ENCODE measurements around the gene QTRT2. TPM values are rescaled to one million over a fixed set of nuclear protein-coding genes. Genes with fewer than 3 reads are reported as not detected.

QTRT2 gene
- total RNA-seq, 4 donors from 2014 or later: 18.5 to 33.3 (median 21.6) TPM

GRCh38 chr3:114132500-114132899 lies 76.0 kb downstream of the QTRT2 start:
- DNase-seq: no peak
- TF ChIP-seq CTCF (IDR thresholded peaks at IDR 0.05): no peak
- TF ChIP-seq POLR2A (IDR thresholded peaks at IDR 0.05): no peak
- Histone ChIP-seq H3K36me3 (no peaks in the 10 kb centered on the region), H3K9me3 (no peaks in the 10 kb centered on the region), H3K4me1 (no peaks in the 10 kb centered on the region), H3K27me3 (no peaks in the 10 kb centered on the region), H3K4me3 (replicated peaks in 1 of 3) (no peak overlapping the region), H3K27ac (no peak overlapping the region)
- intact Hi-C loops (cut with DNase I): no loop called here
- 97 to 98% methylated on average over 3 of the region's 3 CpGs for WGBS, 2 donors

GRCh38 chr3:114133947-114134346 lies 77.4 kb downstream of the QTRT2 start:
- 94 to 96% methylated on average over 3 of the region's 3 CpGs for WGBS, 2 donors
- DNase-seq: no peak
- TF ChIP-seq CTCF (IDR thresholded peaks at IDR 0.05) (no peak), POLR2A (IDR thresholded peaks at IDR 0.05) (no peak)
- H3K27ac ChIP-seq: no peak overlapping the region
- H3K27me3 ChIP-seq: no peaks in the 10 kb centered on the region
- no peaks in the 10 kb centered on the region for H3K4me1 ChIP-seq
- no peaks in the 10 kb centered on the region for H3K36me3 ChIP-seq
- H3K4me3 ChIP-seq (replicated peaks in 1 of 3): no peak overlapping the region
- intact Hi-C loops (cut with DNase I): no loop called here
- no peaks in the 10 kb centered on the region for H3K9me3 ChIP-seq

Other genes starting within 250 kb of the QTRT2 start
- gene GRAMD1C, start 217.9 kb upstream of the QTRT2 start, total RNA-seq: 10 to 100 TPM in 2 of 4 donors, 1 to 10 TPM in 2; 5.8 to 20.2 (median 9.1) TPM
- 10 to 100 TPM; 16.8 to 35.0 (median 25.7) TPM for gene ZDHHC23, start 108.7 kb upstream of the QTRT2 start, total RNA-seq
- gene CCDC191, start 211 bp upstream of the QTRT2 start, total RNA-seq: 10 to 100 TPM; 10.5 to 17.3 (median 12.9) TPM
- not detected for gene DRD3, start 122.3 kb downstream of the QTRT2 start, total RNA-seq
- gene ZNF80, start 180.8 kb downstream of the QTRT2 start, total RNA-seq: not detected
- gene TIGIT, start 237.3 kb downstream of the QTRT2 start, total RNA-seq: under 1 TPM in 3 of 4 donors, not detected in 1; 0.11 to 0.98 (median 0.40) TPM

All from thyroid gland (tissue), 4 donors.